ENCODE measurements around the gene MGRN1.

The MGRN1 gene

DNA sequence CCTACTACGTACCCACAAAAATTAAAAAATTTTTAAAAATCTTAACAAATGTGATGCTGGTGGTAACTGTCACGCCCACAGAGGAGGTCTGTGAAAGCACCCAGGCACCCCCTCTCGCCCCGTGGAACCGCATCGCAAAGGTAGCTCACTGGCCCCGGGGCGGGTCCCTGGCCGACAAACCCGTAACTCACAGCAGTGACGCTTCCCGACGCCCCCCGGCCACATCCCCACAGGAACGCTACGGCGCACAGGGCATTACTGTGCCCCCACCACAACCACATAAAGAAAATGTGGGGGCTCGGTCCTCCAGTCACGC lies 109.1 kb downstream of the MGRN1 start:
- Histone ChIP-seq H3K36me3 (replicated peaks; ENCODE audit: insufficient read depth, low read length) (no peaks in the 10 kb centered on the region), H3K9ac (ENCODE audit: low read length) (peak overlapping the region; percentile 81), H3K4me2 (ENCODE audit: low read depth, low read length) (peak overlapping the region; percentile 86), H3K4me3 (ENCODE audit: low read length) (peak overlapping the region; percentile 87), H4K20me1 (ENCODE audit: insufficient read depth, low read length) (no peaks in the 10 kb centered on the region), H3K9me2 (replicated peaks; ENCODE audit: insufficient read depth, low read length) (no peaks in the 10 kb centered on the region), H3K27me3 (replicated peaks; ENCODE audit: insufficient read depth, low read length) (no peaks in the 10 kb centered on the region), H3F3A (ENCODE audit: insufficient read depth, low read length) (peaks cover 4% of the 10 kb centered on the region), H2AFZ (ENCODE audit: low read length) (peak overlapping the region; percentile 97), H3K4me1 (ENCODE audit: low read length) (peaks cover 5% of the 10 kb centered on the region; the same call in 1 of the 2 replicates), H3K27ac (ENCODE audit: low read length) (peak overlapping the region; percentile 63; the same call in 1 of the 2 replicates), H3K9me3 (replicated peaks; ENCODE audit: insufficient read depth, low read length) (no peaks in the 10 kb centered on the region), H3K79me2 (ENCODE audit: low read length) (peaks cover 6% of the 10 kb centered on the region)
- TF ChIP-seq, protein P1, sequence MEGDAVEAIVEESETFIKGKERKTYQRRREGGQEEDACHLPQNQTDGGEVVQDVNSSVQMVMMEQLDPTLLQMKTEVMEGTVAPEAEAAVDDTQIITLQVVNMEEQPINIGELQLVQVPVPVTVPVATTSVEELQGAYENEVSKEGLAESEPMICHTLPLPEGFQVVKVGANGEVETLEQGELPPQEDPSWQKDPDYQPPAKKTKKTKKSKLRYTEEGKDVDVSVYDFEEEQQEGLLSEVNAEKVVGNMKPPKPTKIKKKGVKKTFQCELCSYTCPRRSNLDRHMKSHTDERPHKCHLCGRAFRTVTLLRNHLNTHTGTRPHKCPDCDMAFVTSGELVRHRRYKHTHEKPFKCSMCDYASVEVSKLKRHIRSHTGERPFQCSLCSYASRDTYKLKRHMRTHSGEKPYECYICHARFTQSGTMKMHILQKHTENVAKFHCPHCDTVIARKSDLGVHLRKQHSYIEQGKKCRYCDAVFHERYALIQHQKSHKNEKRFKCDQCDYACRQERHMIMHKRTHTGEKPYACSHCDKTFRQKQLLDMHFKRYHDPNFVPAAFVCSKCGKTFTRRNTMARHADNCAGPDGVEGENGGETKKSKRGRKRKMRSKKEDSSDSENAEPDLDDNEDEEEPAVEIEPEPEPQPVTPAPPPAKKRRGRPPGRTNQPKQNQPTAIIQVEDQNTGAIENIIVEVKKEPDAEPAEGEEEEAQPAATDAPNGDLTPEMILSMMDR (IDR thresholded peaks at IDR 0.05; ENCODE audit: low read length) = no peak
- TF ChIP-seq EZH2 (optimal IDR thresholded peaks at IDR 0.05; ENCODE audit: low read depth, low read length) (no peak), EZH2phosphoT487 (IDR thresholded peaks at IDR 0.05; ENCODE audit: low read length) (no peak)
- DNase-seq = no peak

DNA sequence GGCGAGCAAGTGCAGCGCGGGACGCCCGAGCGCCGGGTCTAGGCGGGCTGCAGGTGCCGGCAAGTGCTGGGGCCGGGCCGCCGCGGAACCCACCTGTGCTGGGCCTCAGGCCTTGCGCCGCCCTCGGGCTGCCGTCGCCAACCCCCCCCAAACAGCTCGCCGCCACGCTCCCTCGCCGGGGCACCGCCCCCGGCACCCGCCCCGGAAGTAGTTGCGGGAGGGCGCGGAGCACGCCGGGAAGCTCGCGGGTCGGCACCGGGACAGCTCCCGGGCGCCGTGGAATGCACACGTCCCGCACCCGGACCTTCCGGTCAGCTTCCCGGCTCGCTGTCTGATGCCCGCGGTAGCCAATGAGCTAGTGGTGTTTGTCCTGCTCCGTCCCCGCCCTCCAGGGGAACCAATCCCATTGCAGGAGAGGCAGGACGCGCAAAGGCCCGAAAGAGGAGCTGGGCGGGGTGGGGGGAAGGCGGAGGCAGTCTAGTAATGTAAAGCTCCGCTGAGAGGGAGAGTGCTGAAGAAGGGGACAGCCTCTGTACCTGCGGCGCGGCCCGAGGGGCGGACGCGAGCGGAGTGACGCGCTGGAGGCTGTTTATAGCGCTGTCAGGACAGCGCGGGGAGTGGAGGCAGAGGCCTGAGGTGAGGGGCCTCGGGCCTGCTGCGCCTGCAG lies 109.6 kb downstream of the MGRN1 start, which contains the start of the genes ANKS3 and DNAAF8:
Gene ANKS3 (minus strand): TSS at position 209 of the 667 bp plus-strand sequence. CDS start 4,122 bp downstream, outside the sequence.
Gene DNAAF8 (plus strand): TSS at position 475 of the 667 bp plus-strand sequence. CDS start 1,978 bp downstream, outside the sequence.
- no peaks in the 10 kb centered on the region for H3K9me3 ChIP-seq (replicated peaks; ENCODE audit: insufficient read depth, low read length)
- peak within 1 kb of the TSS; percentile 87 for H3K4me3 ChIP-seq (ENCODE audit: low read length)
- H2AFZ ChIP-seq (ENCODE audit: low read length) = peak within 1 kb of the TSS; percentile 97
- H4K20me1 ChIP-seq (ENCODE audit: insufficient read depth, low read length) = no peaks in the 10 kb centered on the region
- peak; percentile 88 for DNase-seq
- H3K27ac ChIP-seq (ENCODE audit: low read length) = peak within 1 kb of the TSS; percentile 63; the same call in 1 of the 2 replicates
- H3K36me3 ChIP-seq (replicated peaks; ENCODE audit: insufficient read depth, low read length) = no peaks in the 10 kb centered on the region
- peak within 1 kb of the TSS; percentile 86 for H3K4me2 ChIP-seq (ENCODE audit: low read depth, low read length)
- no peak for TF ChIP-seq EZH2 (optimal IDR thresholded peaks at IDR 0.05; ENCODE audit: low read depth, low read length)
- TF ChIP-seq EZH2phosphoT487 (IDR thresholded peaks at IDR 0.05; ENCODE audit: low read length) = no peak
- TF ChIP-seq, protein P1 (IDR thresholded peaks at IDR 0.05; ENCODE audit: low read length) = no peak
- H3K9ac ChIP-seq (ENCODE audit: low read length) = peak within 1 kb of the TSS; percentile 81
- no peaks in the 10 kb centered on the region for H3K27me3 ChIP-seq (replicated peaks; ENCODE audit: insufficient read depth, low read length)
- peaks cover 6% of the 10 kb centered on the region for H3K79me2 ChIP-seq (ENCODE audit: low read length)
- H3F3A ChIP-seq (ENCODE audit: insufficient read depth, low read length) = peaks cover 4% of the 10 kb centered on the region
- H3K4me1 ChIP-seq (ENCODE audit: low read length) = peaks cover 5% of the 10 kb centered on the region; the same call in 1 of the 2 replicates
- no peaks in the 10 kb centered on the region for H3K9me2 ChIP-seq (replicated peaks; ENCODE audit: insufficient read depth, low read length)

DNA sequence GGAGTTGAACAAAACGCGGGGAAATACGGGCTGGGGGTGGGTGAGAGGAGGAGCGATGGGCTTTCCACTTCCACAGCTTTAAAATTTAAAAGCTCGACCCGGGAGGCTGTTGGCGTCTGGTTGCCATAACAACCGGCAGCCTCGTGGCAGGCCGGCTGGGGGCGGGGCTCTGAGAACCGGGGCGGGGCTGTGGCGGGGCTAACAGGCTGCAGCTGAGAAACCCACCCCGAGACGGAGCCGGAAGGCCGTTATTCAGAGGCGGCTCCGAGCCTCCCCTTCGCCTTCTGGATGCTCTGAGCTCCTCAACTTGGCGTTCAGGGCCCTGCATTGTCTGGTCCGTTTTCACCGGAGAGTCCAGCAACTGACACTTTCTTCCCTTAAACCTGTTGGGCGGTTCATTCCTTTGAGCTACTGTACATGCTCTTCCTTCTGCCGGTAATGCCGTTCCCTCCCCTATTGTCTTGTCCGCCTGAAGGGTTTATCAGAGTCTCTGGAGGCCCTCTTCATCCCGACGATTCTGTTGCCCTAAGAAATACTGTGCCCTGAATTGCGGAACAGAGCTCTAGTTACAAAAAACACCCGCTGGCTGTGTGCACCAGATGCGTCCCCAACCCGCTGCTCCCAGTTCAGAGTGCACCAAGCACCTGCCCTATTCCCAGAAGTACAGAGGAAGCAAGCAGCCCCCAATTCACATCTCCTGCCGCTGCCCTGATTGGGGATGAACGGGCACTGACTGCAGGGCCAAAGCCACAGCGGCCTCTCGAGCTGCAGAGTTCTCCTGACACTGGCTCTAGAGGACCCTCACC lies 110.3 kb downstream of the MGRN1 start:
- Histone ChIP-seq H3K4me3 (ENCODE audit: low read length) (peak overlapping the region; percentile 87), H3K79me2 (ENCODE audit: low read length) (peaks cover 6% of the 10 kb centered on the region), H3K27ac (ENCODE audit: low read length) (peak overlapping the region; percentile 63; the same call in 1 of the 2 replicates)

More for the DNA sequence above, 110.3 kb downstream of the MGRN1 start:
- peak overlapping the region; percentile 81 for H3K9ac ChIP-seq (ENCODE audit: low read length)
- no peaks in the 10 kb centered on the region for H3K36me3 ChIP-seq (replicated peaks; ENCODE audit: insufficient read depth, low read length)
- H4K20me1 ChIP-seq (ENCODE audit: insufficient read depth, low read length) = no peaks in the 10 kb centered on the region
- peak overlapping the region; percentile 97 for H2AFZ ChIP-seq (ENCODE audit: low read length)
- H3K27me3 ChIP-seq (replicated peaks; ENCODE audit: insufficient read depth, low read length) = no peaks in the 10 kb centered on the region
- H3K4me2 ChIP-seq (ENCODE audit: low read depth, low read length) = peak overlapping the region; percentile 86
- H3K9me2 ChIP-seq (replicated peaks; ENCODE audit: insufficient read depth, low read length) = no peaks in the 10 kb centered on the region
- peak; percentile 87 for DNase-seq
- H3K9me3 ChIP-seq (replicated peaks; ENCODE audit: insufficient read depth, low read length) = no peaks in the 10 kb centered on the region
- peaks cover 5% of the 10 kb centered on the region; the same call in 1 of the 2 replicates for H3K4me1 ChIP-seq (ENCODE audit: low read length)
- TF ChIP-seq EZH2 (optimal IDR thresholded peaks at IDR 0.05; ENCODE audit: low read depth, low read length) (no peak), EZH2phosphoT487 (IDR thresholded peaks at IDR 0.05; ENCODE audit: low read length) (no peak)
- TF ChIP-seq, protein P1 (IDR thresholded peaks at IDR 0.05; ENCODE audit: low read length) = no peak
- peaks cover 4% of the 10 kb centered on the region for H3F3A ChIP-seq (ENCODE audit: insufficient read depth, low read length)

Measured in MM.1S (cell line).